Upper lobe of left lung (tissue), 6 donors: ENCODE results near the gene GYS2. TPM values are rescaled to one million over a fixed set of nuclear protein-coding genes. Genes with fewer than 3 reads are reported as not detected.

Source experiments
- ATAC-seq, 2 donors: fragments of 200-7000 bp; cut with Tn5 transposase; one replicate each; pipeline ENCODE4 v1.9.1; 2022; ENCODE audit warnings: mild to moderate bottlenecking in 2 of 2, moderate library complexity in 2 of 2; ENCODE audit not compliant: low FRiP score in 2 of 2
- DNase-seq, 2 donors: peaks; one replicate each; pipeline ENCODE4 v3.0.0-alpha.2; 2019 to 2020
- H3K27ac ChIP-seq, 4 donors: fragments of 200-600 bp; sonication (generic); one replicate each; pipeline ENCODE4 v1.5.1; 2016 to 2019
- H3K27me3 ChIP-seq, 4 donors: fragments of 200-600 bp; sonication (generic); one replicate each; pipeline ENCODE4 v1.5.1; 2017 to 2019
- H3K36me3 ChIP-seq, 4 donors: fragments of 200-600 bp; sonication (generic); one replicate each; pipeline ENCODE4 v1.5.1; 2016 to 2019
- H3K4me1 ChIP-seq, 4 donors: fragments of 200-600 bp; sonication (generic); one replicate each; pipeline ENCODE4 v1.5.1; 2018 to 2019
- H3K4me3 ChIP-seq, 4 donors: fragments of 200-600 bp; sonication (generic); one replicate each; pipeline ENCODE4 v1.5.1; 2017 to 2019; ENCODE audit warnings: mild to moderate bottlenecking in 2 of 4, moderate library complexity in 1 of 4
- H3K9me3 ChIP-seq, 4 donors: fragments of 200-600 bp; sonication (generic); one replicate each; pipeline ENCODE4 v1.5.1; 2018 to 2019
- EP300 ChIP-seq, 4 donors: sonication (generic); formaldehyde crosslinking; IDR thresholded peaks; one replicate each; pipeline ENCODE4 v1.5.1; 2017; ENCODE audit warnings: antibody characterized with exemption in 4 of 4, control low read depth in 2 of 4
- POLR2A ChIP-seq, 4 donors: fragments of 450-650 bp; IDR thresholded peaks; one replicate each; pipeline ENCODE4 v1.5.1; 2016 to 2017; ENCODE audit warnings: antibody characterized with exemption in 4 of 4, mild to moderate bottlenecking in 2 of 4
- POLR2AphosphoS5 ChIP-seq, 2 donors: sonication (generic); formaldehyde crosslinking; IDR thresholded peaks; one replicate each; pipeline ENCODE4 v1.5.1; 2017; ENCODE audit warnings: antibody characterized with exemption in 2 of 2
- WGBS, 2 donors: methylation state at CpG; one replicate each; pipeline ENCODE4 v1.1.5; 2017 to 2018; 5-methylcytosine and 5-hydroxymethylcytosine counted together
- total RNA-seq, 6 donors: library from RNA; depleted of rRNA in 4 of 6; stranded (reverse); fragments of >200 nt in 4 of 6; gene quantifications; one replicate each; pipeline versions ENCODE4 v1.1.0 to v1.2.1, GENCODE V29; 2016 to 2021
- TF ChIP-seq, protein P1 (sequence below), 6 experiments: fragments of 450-650 bp in 4 of 6; fragments of 200-600 bp in 2 of 6; sonication (generic) in 2 of 6; IDR thresholded peaks; one replicate each; pipeline ENCODE4 v1.5.1; 2016 to 2019; ENCODE audit warnings: antibody characterized with exemption in 6 of 6
- donor health status: DM: no; HTN: no; CAD: no; lungs with moderate emphysema.
- donor health status: DM: no; HTN: yes; CAD: no; lungs with severe emphysema.

GYS2 gene
- total RNA-seq, 6 donors from 2014 or later = 0.55 TPM; not detected in 5

GRCh38 chr12:21607701-21608100 is 3.1 kb upstream of the GYS2 start:
- no peaks in the 10 kb centered on the region for H3K27me3 ChIP-seq
- ATAC-seq = no peak
- H3K36me3 ChIP-seq = no peaks in the 10 kb centered on the region
- TF ChIP-seq, protein P1, sequence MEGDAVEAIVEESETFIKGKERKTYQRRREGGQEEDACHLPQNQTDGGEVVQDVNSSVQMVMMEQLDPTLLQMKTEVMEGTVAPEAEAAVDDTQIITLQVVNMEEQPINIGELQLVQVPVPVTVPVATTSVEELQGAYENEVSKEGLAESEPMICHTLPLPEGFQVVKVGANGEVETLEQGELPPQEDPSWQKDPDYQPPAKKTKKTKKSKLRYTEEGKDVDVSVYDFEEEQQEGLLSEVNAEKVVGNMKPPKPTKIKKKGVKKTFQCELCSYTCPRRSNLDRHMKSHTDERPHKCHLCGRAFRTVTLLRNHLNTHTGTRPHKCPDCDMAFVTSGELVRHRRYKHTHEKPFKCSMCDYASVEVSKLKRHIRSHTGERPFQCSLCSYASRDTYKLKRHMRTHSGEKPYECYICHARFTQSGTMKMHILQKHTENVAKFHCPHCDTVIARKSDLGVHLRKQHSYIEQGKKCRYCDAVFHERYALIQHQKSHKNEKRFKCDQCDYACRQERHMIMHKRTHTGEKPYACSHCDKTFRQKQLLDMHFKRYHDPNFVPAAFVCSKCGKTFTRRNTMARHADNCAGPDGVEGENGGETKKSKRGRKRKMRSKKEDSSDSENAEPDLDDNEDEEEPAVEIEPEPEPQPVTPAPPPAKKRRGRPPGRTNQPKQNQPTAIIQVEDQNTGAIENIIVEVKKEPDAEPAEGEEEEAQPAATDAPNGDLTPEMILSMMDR (IDR thresholded peaks at IDR 0.05) = peak in 4 of 6 experiments; percentile 7 to 29 (median 22)
- TF ChIP-seq POLR2A (IDR thresholded peaks at IDR 0.05) = no peak
- H3K9me3 ChIP-seq = no peaks in the 10 kb centered on the region
- no peak for DNase-seq
- H3K27ac ChIP-seq = no peak overlapping the region
- whole genome bisulfite sequencing, 2 donors = 76% methylated on average over 2 of the region's 2 CpGs
- no peaks in the 10 kb centered on the region for H3K4me1 ChIP-seq
- H3K4me3 ChIP-seq = no peak overlapping the region

DNA sequence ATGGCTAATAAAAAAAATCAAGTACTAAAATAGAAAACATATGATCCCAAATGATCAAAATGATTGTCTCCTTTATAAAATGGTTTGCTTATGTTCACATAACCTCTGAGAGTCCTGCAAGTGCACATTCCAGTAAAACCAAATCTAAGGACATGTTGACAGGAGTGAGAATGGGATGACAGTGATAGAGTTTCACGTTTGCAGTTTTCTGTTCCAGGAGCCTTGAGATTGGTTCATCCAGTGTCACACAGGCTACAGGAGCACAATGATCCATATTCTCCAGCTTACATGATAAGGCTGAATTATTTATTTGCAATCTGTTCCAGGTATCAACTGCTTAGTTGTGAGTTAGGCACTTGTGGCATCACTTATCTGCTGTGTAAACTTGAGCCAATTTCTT is 1.5 kb upstream of the GYS2 start:
- Histone ChIP-seq H3K4me3 (no peak overlapping the region), H3K4me1 (no peaks in the 10 kb centered on the region), H3K36me3 (no peaks in the 10 kb centered on the region), H3K9me3 (no peaks in the 10 kb centered on the region), H3K27me3 (no peaks in the 10 kb centered on the region), H3K27ac (no peak overlapping the region)
- ATAC-seq (no peak), DNase-seq (no peak)
- WGBS, 2 donors = 70 to 71% methylated on average over 1 of the region's 1 CpG
- no peak for TF ChIP-seq POLR2A (IDR thresholded peaks at IDR 0.05)
- no peak for TF ChIP-seq EP300 (IDR thresholded peaks at IDR 0.05)
- TF ChIP-seq POLR2AphosphoS5 (IDR thresholded peaks at IDR 0.05) = no peak
- TF ChIP-seq, protein P1 (IDR thresholded peaks at IDR 0.05) = no peak

DNA sequence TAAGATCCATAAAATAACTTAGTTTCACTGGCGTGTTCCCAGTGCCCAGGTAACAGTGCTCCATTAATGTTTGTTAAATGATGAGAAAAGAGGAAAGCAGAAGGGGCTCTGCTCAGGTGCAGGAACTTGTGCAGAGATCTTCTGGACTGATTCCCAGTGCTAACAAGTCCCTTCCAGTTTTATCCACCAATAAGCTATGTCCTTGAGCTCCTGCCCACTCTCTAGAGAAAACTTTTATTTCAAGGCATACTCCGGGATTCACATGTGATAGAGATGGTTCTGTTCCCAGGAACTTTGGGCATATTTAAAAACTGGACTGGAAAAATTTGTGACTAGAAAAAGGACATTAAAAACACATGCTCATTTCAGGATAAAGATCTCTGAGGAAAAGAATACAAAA is 1.9 kb downstream of the GYS2 start:
- TF ChIP-seq, protein P1 (IDR thresholded peaks at IDR 0.05) = no peak
- TF ChIP-seq POLR2A (IDR thresholded peaks at IDR 0.05) (no peak), EP300 (IDR thresholded peaks at IDR 0.05) (no peak), POLR2AphosphoS5 (IDR thresholded peaks at IDR 0.05) (no peak)
- DNase-seq = no peak
- H3K36me3 ChIP-seq = no peaks in the 10 kb centered on the region
- no peak for ATAC-seq
- H3K27ac ChIP-seq = no peak overlapping the region
- H3K9me3 ChIP-seq = no peaks in the 10 kb centered on the region
- H3K4me3 ChIP-seq = no peak overlapping the region
- 71 to 82% methylated on average over 2 of the region's 2 CpGs for WGBS, 2 donors
- H3K27me3 ChIP-seq = no peaks in the 10 kb centered on the region
- H3K4me1 ChIP-seq = no peaks in the 10 kb centered on the region

- no peak for DNase-seq
- Histone ChIP-seq H3K27ac (no peak overlapping the region), H3K27me3 (no peaks in the 10 kb centered on the region), H3K4me1 (no peaks in the 10 kb centered on the region), H3K4me3 (no peak overlapping the region), H3K9me3 (no peaks in the 10 kb centered on the region), H3K36me3 (no peaks in the 10 kb centered on the region)
- TF ChIP-seq, protein P1 (IDR thresholded peaks at IDR 0.05) = no peak
- TF ChIP-seq POLR2AphosphoS5 (IDR thresholded peaks at IDR 0.05) = no peak
- no peak for TF ChIP-seq EP300 (IDR thresholded peaks at IDR 0.05)
- WGBS, 2 donors = 77 to 82% methylated on average over 5 of the region's 5 CpGs
- ATAC-seq = no peak
These were observed 4.5 kb downstream of the GYS2 start for GRCh38 chr12:21600196-21600595.

GRCh38 chr12:21599143-21599999 is 5.3 kb downstream of the GYS2 start:
- Histone ChIP-seq H3K27ac (no peak overlapping the region), H3K27me3 (no peaks in the 10 kb centered on the region), H3K4me1 (no peaks in the 10 kb centered on the region), H3K9me3 (no peaks in the 10 kb centered on the region), H3K4me3 (no peak overlapping the region), H3K36me3 (no peaks in the 10 kb centered on the region)
- no peak for TF ChIP-seq EP300 (IDR thresholded peaks at IDR 0.05)
- TF ChIP-seq, protein P1 (IDR thresholded peaks at IDR 0.05) = no peak
- TF ChIP-seq POLR2A (IDR thresholded peaks at IDR 0.05) = no peak
- TF ChIP-seq POLR2AphosphoS5 (IDR thresholded peaks at IDR 0.05) = no peak
- no peak for DNase-seq
- 84 to 87% methylated on average over 3 of the region's 3 CpGs for WGBS, 2 donors
- ATAC-seq = no peak
